Osteocyte (in vitro differentiated cells): ENCODE data around the gene GSTM4. TPM values are rescaled to one million over a fixed set of nuclear protein-coding genes. Genes with fewer than 3 reads are reported as not detected.
A peak's percentile ranks its signal among the peaks of the same experiment; 100 is the strongest.
"Not testable (repeated sequence)": the region's sequence is repeated elsewhere in the genome, so short reads cannot be mapped to it uniquely, and the experiment has no call there.

Source experiments
- DNase-seq: peaks from one replicate; pipeline ENCODE4 v3.0.0; 2021; ENCODE audit warnings: mixed read lengths; ENCODE audit not compliant: unreplicated experiment; ENCODE audit errors: extremely low spot score
- H3K27ac Mint-ChIP-seq: one replicate; pipeline ENCODE4 v1.8.0; 2021; ENCODE audit warnings: mild to moderate bottlenecking, mixed read lengths; ENCODE audit not compliant: unreplicated experiment
- H3K27me3 Mint-ChIP-seq: one replicate; pipeline ENCODE4 v1.8.0; 2021; ENCODE audit warnings: mixed read lengths; ENCODE audit not compliant: unreplicated experiment
- H3K36me3 Mint-ChIP-seq: one replicate; pipeline ENCODE4 v1.8.0; 2021; ENCODE audit warnings: mixed read lengths; ENCODE audit not compliant: unreplicated experiment
- H3K4me1 Mint-ChIP-seq: one replicate; pipeline ENCODE4 v1.8.0; 2021; ENCODE audit warnings: mixed read lengths; ENCODE audit not compliant: unreplicated experiment
- H3K4me3 Mint-ChIP-seq: one replicate; pipeline ENCODE4 v1.8.0; 2021; ENCODE audit warnings: mild to moderate bottlenecking, moderate library complexity, mixed read lengths; ENCODE audit not compliant: unreplicated experiment
- H3K9me3 Mint-ChIP-seq: one replicate; pipeline ENCODE4 v1.8.0; 2021; ENCODE audit warnings: mixed read lengths; ENCODE audit not compliant: unreplicated experiment
- total RNA-seq: library from RNA; stranded (reverse); gene quantifications from 2 replicates; pipeline ENCODE4 v1.2.1, GENCODE V29; 2021
- TF ChIP-seq, protein P1 (sequence below): fragments of 200-600 bp; sonication (generic); IDR thresholded peaks from 2 replicates; pipeline ENCODE4 v1.5.0; 2021; ENCODE audit warnings: antibody characterized with exemption, mild to moderate bottlenecking, moderate library complexity

The GSTM4 gene
- total RNA-seq, 1 donor from 2014 or later = 25.1 TPM

GRCh38 chr1:109668123-109668775 is 12.3 kb downstream of the GSTM4 start:
- TF ChIP-seq, protein P1, sequence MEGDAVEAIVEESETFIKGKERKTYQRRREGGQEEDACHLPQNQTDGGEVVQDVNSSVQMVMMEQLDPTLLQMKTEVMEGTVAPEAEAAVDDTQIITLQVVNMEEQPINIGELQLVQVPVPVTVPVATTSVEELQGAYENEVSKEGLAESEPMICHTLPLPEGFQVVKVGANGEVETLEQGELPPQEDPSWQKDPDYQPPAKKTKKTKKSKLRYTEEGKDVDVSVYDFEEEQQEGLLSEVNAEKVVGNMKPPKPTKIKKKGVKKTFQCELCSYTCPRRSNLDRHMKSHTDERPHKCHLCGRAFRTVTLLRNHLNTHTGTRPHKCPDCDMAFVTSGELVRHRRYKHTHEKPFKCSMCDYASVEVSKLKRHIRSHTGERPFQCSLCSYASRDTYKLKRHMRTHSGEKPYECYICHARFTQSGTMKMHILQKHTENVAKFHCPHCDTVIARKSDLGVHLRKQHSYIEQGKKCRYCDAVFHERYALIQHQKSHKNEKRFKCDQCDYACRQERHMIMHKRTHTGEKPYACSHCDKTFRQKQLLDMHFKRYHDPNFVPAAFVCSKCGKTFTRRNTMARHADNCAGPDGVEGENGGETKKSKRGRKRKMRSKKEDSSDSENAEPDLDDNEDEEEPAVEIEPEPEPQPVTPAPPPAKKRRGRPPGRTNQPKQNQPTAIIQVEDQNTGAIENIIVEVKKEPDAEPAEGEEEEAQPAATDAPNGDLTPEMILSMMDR = no peak
- Mint-ChIP-seq H3K4me1 (peaks cover 22% of the 10 kb centered on the region), H3K4me3 (peak overlapping the region; percentile 77), H3K9me3 (no peaks in the 10 kb centered on the region), H3K27ac (no peak overlapping the region), H3K27me3 (no peaks in the 10 kb centered on the region), H3K36me3 (peaks cover 4% of the 10 kb centered on the region)
- DNase-seq = no peak

DNA sequence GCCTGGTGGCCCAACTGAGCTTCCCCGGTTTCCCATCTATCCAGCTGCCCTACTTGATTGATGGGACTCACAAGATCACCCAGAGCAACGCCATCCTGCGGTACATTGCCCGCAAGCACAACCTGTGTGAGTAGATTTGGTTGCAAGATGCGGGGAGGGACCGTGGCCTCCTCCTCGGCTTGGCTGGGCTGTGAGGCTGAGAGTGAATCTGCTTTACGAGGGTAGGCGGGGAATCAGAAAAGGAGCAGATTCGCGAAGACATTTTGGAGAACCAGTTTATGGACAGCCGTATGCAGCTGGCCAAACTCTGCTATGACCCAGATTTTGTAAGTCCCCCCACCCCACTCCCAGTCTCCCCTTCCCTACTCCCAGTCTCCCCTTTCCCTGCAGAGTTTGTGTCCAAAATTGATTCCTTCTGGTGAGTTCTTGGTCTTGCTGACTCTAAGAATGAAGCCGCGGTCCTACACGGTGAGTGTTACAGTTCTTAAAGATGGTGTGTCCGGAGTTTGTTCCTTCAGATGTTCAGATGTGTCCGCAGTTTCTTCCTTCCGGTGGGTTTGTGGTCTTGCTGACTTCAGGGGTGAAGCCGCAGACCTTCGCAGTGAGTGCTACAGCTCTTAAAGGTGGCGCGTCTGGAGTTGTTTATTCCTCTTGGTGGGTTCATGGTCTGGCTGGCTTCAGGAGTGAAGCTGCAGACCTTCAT is 13.5 kb downstream of the GSTM4 start:
- no peak for DNase-seq
- no peak overlapping the region for H3K27ac Mint-ChIP-seq
- H3K4me1 Mint-ChIP-seq = peaks cover 16% of the 10 kb centered on the region
- no peaks in the 10 kb centered on the region for H3K9me3 Mint-ChIP-seq
- peak overlapping the region; percentile 22 for H3K4me3 Mint-ChIP-seq
- TF ChIP-seq, protein P1 = no peak
- peaks cover 4% of the 10 kb centered on the region for H3K36me3 Mint-ChIP-seq
- H3K27me3 Mint-ChIP-seq = no peaks in the 10 kb centered on the region

DNA sequence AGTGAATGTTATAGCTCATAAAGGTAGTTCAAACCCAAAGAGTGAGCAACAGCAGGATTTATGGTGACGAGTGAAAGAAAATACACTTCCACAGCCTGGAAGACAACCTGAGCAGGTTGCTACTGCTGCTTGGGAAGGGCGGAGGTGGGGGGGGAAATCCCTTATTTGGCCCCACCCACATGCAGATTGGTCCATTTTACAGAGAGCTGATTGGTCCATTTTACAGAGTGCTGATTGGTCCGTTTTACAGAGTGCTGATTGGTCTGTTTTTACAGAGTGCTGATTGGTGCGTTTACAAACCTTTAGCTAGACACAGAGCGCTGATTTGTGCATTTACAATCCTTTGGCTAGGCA is 14.0 kb downstream of the GSTM4 start:
- not testable (repeated sequence) for DNase-seq, H3K27me3 Mint-ChIP-seq, H3K9me3 Mint-ChIP-seq, H3K27ac Mint-ChIP-seq, H3K4me3 Mint-ChIP-seq, H3K36me3 Mint-ChIP-seq
- H3K4me1 Mint-ChIP-seq = peaks cover 16% of the 10 kb centered on the region

GRCh38 chr1:109671067-109671466 is 15.2 kb downstream of the GSTM4 start:
- H3K27ac Mint-ChIP-seq = no peak overlapping the region
- H3K9me3 Mint-ChIP-seq = no peaks in the 10 kb centered on the region
- H3K36me3 Mint-ChIP-seq = no peaks in the 10 kb centered on the region
- H3K4me1 Mint-ChIP-seq = peaks cover 16% of the 10 kb centered on the region
- no peaks in the 10 kb centered on the region for H3K27me3 Mint-ChIP-seq
- no peak overlapping the region for H3K4me3 Mint-ChIP-seq
- TF ChIP-seq, protein P1 = no peak
- DNase-seq = no peak

- DNase-seq, H3K36me3 Mint-ChIP-seq, H3K27me3 Mint-ChIP-seq, H3K27ac Mint-ChIP-seq, H3K4me1 Mint-ChIP-seq, H3K9me3 Mint-ChIP-seq, H3K4me3 Mint-ChIP-seq: not testable (repeated sequence)
These were observed 18.0 kb downstream of the GSTM4 start for GRCh38 chr1:109673861-109674260.

- not testable (repeated sequence) for H3K27me3 Mint-ChIP-seq, H3K27ac Mint-ChIP-seq, H3K9me3 Mint-ChIP-seq, DNase-seq, H3K4me3 Mint-ChIP-seq, H3K4me1 Mint-ChIP-seq, H3K36me3 Mint-ChIP-seq
These were observed 20.9 kb downstream of the GSTM4 start for GRCh38 chr1:109676683-109677381.
